GM21529 (cell line): ENCODE results near the gene COL13A1.

Source experiments
- ATAC-seq: cut with Tn5 transposase; IDR thresholded peaks from one replicate; pipeline ENCODE4 v1.9.1; 2021; ENCODE audit not compliant: unreplicated experiment

COL13A1 gene

DNA sequence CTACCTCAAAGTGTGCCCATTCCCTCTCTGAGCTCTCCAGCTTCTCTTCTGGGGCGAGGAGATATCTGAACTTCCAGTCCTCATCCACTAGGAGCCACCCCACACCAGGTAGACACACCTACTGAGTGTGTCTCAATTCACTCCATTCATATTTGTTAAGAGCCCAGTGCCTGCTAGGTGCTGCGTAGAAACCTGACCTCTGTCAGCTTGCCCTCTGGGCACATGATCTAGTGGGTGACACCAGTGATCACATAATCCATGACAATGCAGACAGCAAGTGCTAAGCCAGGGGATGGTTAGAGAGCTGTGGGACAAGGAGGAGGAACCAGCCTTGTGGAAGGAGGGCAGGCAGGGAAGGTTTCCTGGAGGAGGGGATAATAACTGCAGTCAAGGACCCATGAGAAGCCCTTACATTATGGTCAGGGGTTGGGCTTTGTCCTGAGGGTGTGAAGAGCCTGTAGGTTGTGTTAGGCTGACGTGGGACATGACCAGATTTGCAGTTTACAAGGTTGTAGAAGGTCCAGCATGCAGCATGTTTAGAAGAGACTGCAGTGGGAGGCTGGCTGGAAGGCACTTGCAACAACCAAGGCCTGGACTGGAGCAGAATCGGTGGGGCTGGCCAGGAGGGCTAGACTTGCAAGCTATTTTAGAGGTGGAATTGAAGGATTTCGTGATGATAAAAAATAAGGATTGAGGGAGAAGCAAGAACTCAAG, 81.8 kb downstream of the COL13A1 start:
- ATAC-seq, result no peak

GRCh38 chr10:69884024-69884367, 82.3 kb downstream of the COL13A1 start:
- no peak for ATAC-seq

DNA sequence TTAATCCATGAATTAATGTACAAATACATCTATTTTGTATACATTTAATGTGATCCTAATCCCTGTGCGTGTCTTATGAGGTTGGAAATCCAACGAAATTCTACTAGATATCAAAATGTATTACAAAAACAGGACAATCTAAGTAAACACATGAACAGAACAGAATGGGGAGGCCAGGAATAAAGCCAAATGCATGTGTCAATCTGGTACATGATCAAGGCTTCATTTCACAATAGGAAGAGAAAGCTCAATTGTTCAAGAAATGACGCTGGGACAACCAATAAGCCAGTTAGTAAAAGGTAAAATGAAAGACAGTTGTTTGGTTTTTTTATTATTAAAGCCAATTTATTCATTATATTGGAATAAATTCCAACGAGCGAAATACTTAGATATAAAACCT, 83.0 kb downstream of the COL13A1 start:
- no peak for ATAC-seq

DNA sequence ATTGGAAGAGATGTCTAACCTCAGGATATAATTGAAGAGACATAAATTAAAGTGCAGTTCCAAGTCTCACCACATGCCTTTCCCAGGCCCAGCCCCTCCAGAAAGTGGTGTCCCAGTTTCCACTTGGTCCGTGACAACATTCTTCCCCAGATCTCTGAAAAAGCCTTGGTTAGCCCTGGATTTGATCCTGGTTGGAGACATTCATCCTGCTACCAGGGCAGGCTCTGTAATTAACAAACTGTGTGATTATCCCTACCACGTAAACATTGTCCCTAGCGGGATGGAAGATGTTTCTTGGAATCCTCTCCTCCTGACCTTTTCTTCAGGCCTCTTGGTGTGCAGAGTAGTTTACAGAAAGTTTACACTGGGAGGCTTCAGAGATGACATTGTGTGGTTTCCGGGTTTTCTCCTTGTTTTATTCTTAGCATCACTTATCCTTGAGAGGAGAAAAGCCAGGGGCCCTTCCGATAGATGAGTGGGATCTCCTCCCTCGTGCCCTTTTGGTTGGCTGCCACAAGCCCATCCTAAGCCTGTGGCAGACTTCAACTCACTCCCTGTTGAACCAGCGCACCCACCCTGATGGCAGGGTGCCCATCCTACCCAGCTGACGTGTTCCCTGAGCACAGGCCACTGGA, 83.8 kb downstream of the COL13A1 start:
- no peak for ATAC-seq

DNA sequence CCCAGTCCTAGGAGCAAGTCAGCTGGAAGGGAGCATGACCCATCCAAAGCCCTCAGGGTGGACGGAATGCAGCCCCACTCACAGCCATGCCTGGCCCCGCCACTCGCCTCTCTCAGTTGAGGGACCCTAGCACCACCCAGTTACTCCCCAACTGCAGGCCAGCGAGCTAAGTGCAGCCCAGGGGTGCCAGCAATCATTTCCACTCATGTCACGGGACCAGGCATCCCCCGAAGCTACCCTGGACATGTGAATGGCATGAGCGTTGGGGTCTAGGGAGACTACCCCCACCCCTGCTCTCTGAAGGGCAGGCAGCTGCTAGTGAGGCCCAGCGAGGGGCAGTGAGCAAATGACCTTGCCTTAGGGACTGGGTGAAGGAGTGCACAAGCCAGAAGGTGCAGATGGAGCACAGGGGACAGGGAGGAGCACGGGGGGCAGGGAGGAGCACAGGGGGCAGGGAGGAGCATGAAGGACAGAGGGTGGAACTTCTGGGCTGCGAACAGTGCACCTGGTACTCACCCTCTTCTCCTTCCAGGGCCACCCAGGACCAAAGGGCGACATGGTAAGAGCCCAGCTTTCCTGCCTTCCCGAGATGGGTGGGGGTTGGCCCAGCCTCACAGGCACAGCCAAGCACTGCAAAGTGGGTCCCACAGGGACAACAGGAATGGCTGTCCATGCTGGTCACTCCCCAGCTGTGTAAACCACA, 87.3 kb downstream of the COL13A1 start:
- ATAC-seq, result no peak

DNA sequence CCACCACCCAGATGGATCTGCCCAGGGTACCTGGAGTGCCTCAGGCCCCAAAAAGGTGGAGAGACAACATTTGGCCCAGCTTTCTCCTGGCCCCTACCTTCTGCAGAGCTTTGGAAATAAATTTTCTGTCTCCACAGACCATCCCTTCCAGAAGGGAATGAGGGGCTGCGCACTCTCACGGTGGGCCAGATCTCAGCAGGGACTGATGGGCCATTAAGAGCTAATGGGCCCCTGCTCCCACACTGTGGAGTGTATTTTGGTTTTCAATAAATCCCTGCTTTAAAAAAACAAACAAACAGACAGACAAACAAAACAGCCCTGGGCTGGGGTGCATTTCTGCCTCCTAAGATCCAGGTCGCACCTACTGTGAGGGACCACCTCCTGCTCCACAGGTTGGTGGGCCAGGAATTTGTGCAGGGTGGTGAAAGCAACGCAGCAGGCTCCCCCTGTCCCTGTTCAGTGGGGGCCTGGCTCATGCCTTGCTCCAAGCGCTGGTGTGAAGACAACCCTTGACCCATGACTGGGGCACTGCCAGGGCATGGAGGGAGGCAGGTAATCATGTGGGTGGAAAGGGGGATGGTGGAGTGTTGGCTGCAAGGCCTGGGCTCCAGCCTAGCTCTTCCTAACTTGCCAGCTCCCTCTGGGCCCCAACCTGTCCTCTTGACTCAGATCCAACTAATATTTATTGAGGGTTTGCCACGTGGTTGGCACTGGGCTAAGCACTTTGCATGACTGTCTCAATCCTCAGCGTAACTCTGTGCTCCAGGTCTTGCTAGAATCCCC, 88.5 kb downstream of the COL13A1 start:
- no peak for ATAC-seq

- no peak for ATAC-seq
Measured at GRCh38 chr10:69891057-69891617, 89.4 kb downstream of the COL13A1 start.

DNA sequence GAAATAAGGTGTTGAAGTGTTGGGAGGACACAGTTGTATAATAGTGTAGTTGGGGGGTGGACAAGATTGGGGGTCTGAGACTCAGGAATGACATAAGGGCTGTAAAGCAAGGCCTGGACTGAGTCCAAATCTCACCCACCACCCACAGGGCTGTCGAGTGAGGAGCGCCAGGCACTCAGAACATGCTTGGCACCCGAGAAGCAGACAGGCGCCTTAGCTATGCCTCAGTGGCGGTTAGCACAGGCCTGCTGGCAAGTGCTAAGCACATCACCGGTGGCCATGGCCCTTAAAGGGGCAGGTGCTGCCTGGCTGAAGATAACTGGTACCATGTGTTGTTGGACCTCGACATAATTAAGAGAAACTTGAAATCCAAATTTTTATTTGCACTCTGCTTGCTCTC, 90.7 kb downstream of the COL13A1 start:
- ATAC-seq, result no peak

- ATAC-seq, result no peak
Measured at GRCh38 chr10:69892816-69893215, 91.1 kb downstream of the COL13A1 start.

- ATAC-seq, result no peak
Measured at GRCh38 chr10:69893271-69893900, 91.7 kb downstream of the COL13A1 start.

DNA sequence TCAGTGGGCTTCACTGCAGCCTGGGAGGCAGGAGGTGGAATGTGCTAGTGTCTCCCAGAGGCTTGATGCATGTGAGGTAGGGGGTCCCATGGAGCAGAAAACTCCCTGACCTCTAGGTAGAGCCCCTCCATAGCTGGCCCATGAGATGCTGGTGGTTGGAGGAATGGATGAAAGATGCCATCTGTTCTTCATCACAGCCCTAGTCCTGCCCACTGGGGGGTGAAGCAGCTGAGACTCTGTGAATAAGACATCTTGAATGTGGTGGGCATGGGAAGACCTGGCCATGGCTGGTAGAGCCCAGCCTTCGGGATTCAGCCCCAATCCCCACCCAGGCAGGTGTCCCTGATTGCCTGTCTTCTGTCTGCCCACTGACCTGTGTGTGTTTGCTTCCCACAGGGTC, 92.5 kb downstream of the COL13A1 start:
- no peak for ATAC-seq

DNA sequence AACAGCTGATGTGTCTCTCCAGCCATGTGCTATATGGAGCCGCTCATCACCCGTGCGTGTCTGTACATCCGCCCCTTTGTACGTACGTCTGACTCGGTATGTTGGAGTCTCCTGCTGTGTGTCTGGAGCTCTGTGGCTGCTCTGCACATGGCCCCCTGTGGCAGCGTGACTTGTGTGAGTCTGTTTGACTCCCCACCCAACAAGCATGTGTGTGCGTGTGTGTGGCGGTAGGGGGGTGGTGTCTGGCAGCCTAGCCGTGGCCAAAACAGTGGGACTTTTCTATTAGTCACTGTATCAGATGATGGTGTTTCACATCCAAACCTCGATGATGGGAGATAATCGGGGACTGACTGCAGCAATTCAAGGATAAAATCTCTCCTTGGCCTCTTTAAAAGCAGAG, 94.1 kb downstream of the COL13A1 start:
- ATAC-seq, result no peak

DNA sequence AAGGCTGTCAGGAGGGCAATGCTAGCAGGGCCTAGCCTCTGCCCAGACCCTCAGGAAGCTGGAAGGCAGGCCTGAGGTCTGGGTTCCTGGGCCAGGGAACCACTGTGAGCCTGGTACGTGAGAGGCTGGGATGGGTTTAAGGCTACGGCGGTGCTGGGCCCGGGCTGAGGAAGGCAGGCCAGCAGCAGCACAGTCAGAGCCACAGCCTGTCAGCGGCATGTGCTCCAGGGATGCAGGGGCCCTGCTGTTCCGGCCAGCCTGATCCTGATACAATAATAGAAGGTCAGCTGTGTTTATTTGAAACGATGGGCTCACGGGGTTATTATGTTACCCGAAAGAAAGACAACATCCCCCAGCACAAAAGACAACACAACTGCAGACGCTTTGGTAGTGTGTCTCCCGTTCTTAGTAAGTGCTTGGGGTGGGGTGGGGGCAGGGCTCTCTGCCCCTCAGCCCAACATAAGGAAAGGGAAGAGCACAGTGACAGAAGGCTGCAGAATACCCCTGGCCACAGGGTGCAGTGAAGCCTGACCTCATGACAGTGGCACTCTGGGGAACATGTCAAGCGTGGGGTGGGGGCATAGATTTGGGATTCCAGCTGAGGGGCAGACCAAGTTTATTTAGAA, 95.0 kb downstream of the COL13A1 start:
- no peak for ATAC-seq

DNA sequence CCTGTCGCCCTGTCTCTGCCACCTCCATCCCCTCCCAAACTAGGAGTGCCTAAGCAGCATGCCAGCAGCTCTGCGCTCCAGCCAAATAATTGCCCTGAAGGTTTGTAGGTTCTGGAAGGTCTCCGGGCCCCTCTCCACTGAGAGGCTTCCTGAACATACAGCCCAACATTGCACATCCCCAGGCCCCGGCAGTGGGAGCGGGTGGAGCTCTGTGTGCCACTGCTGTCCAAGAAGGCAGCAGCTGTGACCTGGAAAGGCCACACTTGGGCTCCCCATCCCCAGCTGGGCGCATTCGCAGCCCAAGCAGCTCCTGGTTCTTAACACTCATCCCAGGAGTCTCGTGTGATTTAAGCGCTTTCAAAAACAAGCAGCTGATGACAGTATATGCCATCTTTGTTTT, 95.7 kb downstream of the COL13A1 start:
- ATAC-seq, result no peak

DNA sequence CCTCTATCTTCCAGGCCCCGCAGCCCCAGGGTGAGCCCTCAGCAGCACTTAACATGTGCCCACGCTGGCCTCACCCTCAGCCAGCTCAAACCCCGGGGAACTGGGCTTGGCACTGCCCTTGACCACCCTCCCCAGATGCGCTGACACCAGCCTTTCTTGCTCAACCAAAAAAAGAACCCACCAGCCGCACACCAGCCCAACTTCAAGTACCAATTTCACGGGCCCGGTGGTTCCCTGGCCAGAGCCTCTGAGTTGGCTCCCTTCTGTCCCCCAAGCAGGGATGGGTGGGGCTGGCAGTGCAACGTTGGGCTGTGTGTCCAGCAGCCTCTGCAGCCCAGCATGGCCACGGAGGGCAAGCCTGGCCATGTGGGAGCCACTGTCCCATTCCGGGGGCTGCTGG, 96.3 kb downstream of the COL13A1 start:
- ATAC-seq, result no peak

- ATAC-seq, result no peak
Measured at GRCh38 chr10:69898524-69898923, 96.8 kb downstream of the COL13A1 start.

DNA sequence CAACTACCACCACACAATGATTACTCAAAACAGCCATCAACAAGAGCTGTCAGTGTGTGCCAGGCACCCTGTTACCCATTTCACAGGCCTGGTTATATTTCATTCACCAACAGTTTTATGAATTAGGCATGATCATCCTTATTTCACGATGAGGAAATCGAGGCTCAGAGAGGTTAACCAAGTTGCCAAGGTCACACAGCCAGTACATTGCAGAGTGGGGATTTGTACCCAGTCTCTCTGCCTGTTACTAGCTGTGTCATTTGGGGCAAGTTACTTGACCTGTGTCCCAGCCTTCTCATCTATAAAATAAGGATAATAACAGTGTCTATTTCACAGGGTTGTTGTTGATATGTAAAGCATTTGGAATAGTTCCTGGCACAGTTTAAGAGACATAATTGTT, 97.2 kb downstream of the COL13A1 start:
- ATAC-seq, result no peak

DNA sequence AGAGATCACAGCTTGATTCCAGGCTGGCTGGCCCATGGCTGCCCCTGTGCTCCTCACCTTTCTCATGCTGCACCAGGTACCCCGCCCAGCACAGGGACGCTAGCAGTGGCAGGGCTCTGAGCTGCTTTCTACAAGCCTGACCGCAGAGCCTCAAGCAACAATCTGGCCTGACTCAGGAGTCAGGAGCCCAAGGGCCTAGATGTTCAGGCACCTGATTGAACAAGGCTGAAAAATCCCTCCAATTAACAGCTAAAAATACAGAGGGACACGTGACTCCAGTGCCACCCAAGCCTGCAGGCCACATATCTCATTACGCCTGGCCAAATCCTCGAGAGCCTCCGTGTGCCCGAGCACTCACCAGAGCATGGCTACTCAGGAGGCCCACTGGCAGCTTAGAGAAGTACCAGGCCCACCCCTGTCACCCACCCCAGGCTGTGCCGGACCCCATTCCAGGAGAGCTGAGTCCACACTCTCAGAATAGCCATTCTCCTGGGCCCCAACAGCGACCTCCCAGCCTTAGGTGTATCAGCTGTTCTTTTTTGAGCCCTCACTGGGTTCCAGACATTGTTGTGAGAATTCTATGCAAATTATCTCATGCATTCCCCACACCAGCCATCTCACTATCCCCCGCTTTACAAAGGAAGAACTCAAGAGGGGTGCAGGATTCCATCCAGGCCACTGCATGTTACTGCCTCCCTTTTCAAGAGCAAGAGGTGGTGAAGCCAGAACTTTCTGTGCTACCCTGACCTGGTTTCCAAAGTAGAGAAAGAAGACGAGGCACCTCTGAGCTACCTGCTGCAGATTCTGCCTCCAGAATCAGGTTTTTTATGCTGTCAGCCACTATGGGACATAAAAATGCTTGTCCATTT, 98.3 kb downstream of the COL13A1 start:
- no peak for ATAC-seq

DNA sequence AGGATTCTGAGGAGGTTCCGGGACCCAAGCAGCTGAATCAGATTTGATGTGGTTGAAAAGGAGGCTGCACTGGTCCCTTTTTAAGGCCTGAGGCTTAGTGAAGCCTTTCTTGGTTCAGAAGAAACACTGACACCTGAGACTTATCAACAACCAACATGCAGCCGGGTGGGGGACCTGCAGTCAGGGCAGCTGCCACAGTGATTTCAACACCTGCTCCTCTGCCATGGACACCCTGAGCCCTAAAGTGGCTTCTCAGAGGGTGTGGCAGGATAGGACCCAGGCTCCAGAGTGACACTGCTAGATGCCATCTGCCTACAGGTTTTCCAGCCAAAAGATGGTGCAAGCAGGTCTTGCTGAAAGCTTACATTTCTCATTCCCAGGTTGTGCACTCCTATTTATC, 99.3 kb downstream of the COL13A1 start:
- no peak for ATAC-seq
